GM12878 (cell line): ENCODE data around the gene FAM47E.

Source experiments
- EP300 ChIP-seq, 2 experiments: fragments of 150-350 bp in 1 of 2; IDR thresholded peaks; 2 replicates each; pipeline ENCODE4 v1.6.1; 2011 to 2012; ENCODE audit warnings: low read depth in 2 of 2, low read length in 2 of 2, borderline replicate concordance in 1 of 2, improper control_type of control experiment in 1 of 2, inconsistent platforms in 1 of 2; ENCODE audit not compliant: control insufficient read depth in 1 of 2
- EZH2 ChIP-seq: IDR thresholded peaks from 2 replicates; pipeline ENCODE4 v1.6.1; 2012; ENCODE audit warnings: low read depth, mild to moderate bottlenecking, control low read depth, inconsistent platforms, low read length, borderline replicate concordance; ENCODE audit not compliant: control insufficient read depth
- FOS ChIP-seq: IDR thresholded peaks from 3 replicates; pipeline ENCODE4 v1.6.1; 2011; ENCODE audit warnings: borderline replicate concordance; ENCODE audit not compliant: insufficient read length; ENCODE audit errors: extremely low read depth
- FOXM1 ChIP-seq: IDR thresholded peaks from 2 replicates; pipeline ENCODE4 v1.6.1; 2012; ENCODE audit warnings: low read depth, mild to moderate bottlenecking, inconsistent platforms, low read length, moderate library complexity
- POLR2A ChIP-seq: IDR thresholded peaks from 2 replicates; pipeline ENCODE4 v1.6.1; 2011; ENCODE audit warnings: low read depth, mild to moderate bottlenecking, low read length
- SIX5 ChIP-seq: IDR thresholded peaks from 2 replicates; pipeline ENCODE4 v1.6.1; 2011; ENCODE audit warnings: mild to moderate bottlenecking, low read depth, low read length, moderate library complexity; ENCODE audit not compliant: severe bottlenecking
- ZNF384 ChIP-seq: IDR thresholded peaks from 2 replicates; pipeline ENCODE4 v1.6.1; 2012; ENCODE audit warnings: low read depth, mild to moderate bottlenecking, low read length, improper control_type of control experiment, borderline replicate concordance
- TF ChIP-seq, protein P1 (sequence below): fragments of 450-650 bp; formaldehyde crosslinking; IDR thresholded peaks from 2 replicates; pipeline ENCODE4 v1.4.0; 2022; ENCODE audit warnings: mild to moderate bottlenecking, moderate library complexity
- TF ChIP-seq, protein P2 (sequence below), 3 experiments: IDR thresholded peaks in 2 of 3; conservative IDR thresholded peaks in 1 of 3; 2 replicates each; pipeline ENCODE4 v1.5.1; 2011; ENCODE audit warnings: low read depth in 3 of 3, low read length in 3 of 3, mild to moderate bottlenecking in 3 of 3, control low read depth in 2 of 3, moderate library complexity in 2 of 3, inconsistent platforms in 1 of 3, mixed read lengths in 1 of 3; ENCODE audit not compliant: control insufficient read depth in 2 of 3, insufficient read depth in 1 of 3; ENCODE audit errors: extremely low read depth in 1 of 3

GRCh38 chr4:76253511-76253910, 2.0 kb downstream of the FAM47E start:
- TF ChIP-seq, protein P1, sequence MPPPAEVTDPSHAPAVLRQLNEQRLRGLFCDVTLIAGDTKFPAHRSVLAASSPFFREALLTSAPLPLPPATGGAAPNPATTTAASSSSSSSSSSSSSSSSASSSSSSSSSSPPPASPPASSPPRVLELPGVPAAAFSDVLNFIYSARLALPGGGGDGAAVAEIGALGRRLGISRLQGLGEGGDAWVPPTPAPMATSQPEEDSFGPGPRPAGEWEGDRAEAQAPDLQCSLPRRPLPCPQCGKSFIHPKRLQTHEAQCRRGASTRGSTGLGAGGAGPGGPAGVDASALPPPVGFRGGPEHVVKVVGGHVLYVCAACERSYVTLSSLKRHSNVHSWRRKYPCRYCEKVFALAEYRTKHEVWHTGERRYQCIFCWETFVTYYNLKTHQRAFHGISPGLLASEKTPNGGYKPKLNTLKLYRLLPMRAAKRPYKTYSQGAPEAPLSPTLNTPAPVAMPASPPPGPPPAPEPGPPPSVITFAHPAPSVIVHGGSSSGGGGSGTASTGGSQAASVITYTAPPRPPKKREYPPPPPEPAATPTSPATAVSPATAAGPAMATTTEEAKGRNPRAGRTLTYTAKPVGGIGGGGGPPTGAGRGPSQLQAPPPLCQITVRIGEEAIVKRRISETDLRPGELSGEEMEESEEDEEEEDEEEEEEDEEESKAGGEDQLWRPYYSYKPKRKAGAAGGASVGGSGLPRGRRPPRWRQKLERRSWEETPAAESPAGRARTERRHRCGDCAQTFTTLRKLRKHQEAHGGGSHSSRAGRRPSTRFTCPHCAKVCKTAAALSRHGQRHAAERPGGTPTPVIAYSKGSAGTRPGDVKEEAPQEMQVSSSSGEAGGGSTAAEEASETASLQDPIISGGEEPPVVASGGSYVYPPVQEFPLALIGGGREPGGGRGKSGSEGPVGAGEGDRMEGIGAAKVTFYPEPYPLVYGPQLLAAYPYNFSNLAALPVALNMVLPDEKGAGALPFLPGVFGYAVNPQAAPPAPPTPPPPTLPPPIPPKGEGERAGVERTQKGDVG (CRISPR knock-in tag), result no peak
- TF ChIP-seq EZH2 (no peak), FOS (no peak), EP300 (IDR thresholded peaks at IDR 0.05; ENCODE audit: borderline replicate concordance in 1 of 2, control insufficient read depth in 1 of 2, low read depth in 2 of 2, low read length in 2 of 2) (no peak), FOXM1 (no peak), SIX5 (no peak), POLR2A (no peak), ZNF384 (no peak)
- TF ChIP-seq, protein P2, sequence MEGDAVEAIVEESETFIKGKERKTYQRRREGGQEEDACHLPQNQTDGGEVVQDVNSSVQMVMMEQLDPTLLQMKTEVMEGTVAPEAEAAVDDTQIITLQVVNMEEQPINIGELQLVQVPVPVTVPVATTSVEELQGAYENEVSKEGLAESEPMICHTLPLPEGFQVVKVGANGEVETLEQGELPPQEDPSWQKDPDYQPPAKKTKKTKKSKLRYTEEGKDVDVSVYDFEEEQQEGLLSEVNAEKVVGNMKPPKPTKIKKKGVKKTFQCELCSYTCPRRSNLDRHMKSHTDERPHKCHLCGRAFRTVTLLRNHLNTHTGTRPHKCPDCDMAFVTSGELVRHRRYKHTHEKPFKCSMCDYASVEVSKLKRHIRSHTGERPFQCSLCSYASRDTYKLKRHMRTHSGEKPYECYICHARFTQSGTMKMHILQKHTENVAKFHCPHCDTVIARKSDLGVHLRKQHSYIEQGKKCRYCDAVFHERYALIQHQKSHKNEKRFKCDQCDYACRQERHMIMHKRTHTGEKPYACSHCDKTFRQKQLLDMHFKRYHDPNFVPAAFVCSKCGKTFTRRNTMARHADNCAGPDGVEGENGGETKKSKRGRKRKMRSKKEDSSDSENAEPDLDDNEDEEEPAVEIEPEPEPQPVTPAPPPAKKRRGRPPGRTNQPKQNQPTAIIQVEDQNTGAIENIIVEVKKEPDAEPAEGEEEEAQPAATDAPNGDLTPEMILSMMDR (IDR thresholded peaks at IDR 0.05 in 2 of 3, conservative IDR thresholded peaks at IDR 0.05 in 1 of 3; ENCODE audit: control insufficient read depth in 2 of 3, extremely low read depth in 1 of 3, insufficient read depth in 1 of 3, low read depth in 3 of 3, low read length in 3 of 3), result no peak
